Measurements from ENCODE around the gene EYA3.
A peak's percentile ranks its signal among the peaks of the same experiment; 100 is the strongest.

The EYA3 gene

DNA sequence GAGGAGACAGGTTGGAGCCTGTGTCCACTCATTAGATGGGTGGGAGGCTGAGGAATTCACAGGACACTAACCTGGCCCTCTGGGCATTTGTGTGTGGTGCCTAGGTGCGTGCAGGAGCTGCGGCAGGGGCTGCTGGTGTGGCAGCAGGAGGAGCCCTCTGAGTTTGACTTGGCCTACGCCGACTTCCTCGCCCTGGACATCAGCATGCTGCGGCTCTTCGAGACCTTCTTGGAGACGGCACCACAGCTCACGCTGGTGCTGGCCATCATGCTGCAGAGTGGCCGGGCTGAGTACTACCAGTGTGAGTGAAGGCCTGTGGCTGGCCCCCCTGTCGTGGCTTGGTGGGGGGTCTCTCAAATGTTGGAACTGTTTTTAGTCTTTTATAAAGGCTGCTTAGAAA lies 125.0 kb downstream of the EYA3 start:
- peaks cover 8% of the 10 kb centered on the region for H3K79me2 ChIP-seq (ENCODE audit: insufficient read depth, low read length)
- no peak for ATAC-seq (ENCODE audit: insufficient read depth, low read depth)
- peaks cover 33% of the 10 kb centered on the region for H3K4me1 ChIP-seq (ENCODE audit: insufficient read depth, low read length)
- H3K36me3 ChIP-seq (ENCODE audit: insufficient read depth, low read length): peaks cover 42% of the 10 kb centered on the region
- no peak overlapping the region for H3K4me3 ChIP-seq (ENCODE audit: low read depth in 1 of 2, low read length in 2 of 2)
- H3K27ac ChIP-seq (ENCODE audit: low read length): no peak overlapping the region
- no peaks in the 10 kb centered on the region for H3K27me3 ChIP-seq (ENCODE audit: insufficient read depth, low read length, poor library complexity)
- no peaks in the 10 kb centered on the region for H3K9me3 ChIP-seq (ENCODE audit: insufficient read depth, low read length, severe bottlenecking)
- H2AFZ ChIP-seq (ENCODE audit: low read depth, low read length): no peak overlapping the region
- H4K20me1 ChIP-seq (ENCODE audit: insufficient read depth, low read length): no peaks in the 10 kb centered on the region; the same call in 1 of the 2 replicates
- no peak overlapping the region for H3K4me2 ChIP-seq (ENCODE audit: insufficient read depth, low read length)
- H3K9ac ChIP-seq (ENCODE audit: low read depth, low read length): no peak overlapping the region
- no peak for TF ChIP-seq EZH2 (IDR thresholded peaks at IDR 0.05; ENCODE audit: borderline replicate concordance, low read depth, low read length, severe bottlenecking)
- TF ChIP-seq, protein P1, sequence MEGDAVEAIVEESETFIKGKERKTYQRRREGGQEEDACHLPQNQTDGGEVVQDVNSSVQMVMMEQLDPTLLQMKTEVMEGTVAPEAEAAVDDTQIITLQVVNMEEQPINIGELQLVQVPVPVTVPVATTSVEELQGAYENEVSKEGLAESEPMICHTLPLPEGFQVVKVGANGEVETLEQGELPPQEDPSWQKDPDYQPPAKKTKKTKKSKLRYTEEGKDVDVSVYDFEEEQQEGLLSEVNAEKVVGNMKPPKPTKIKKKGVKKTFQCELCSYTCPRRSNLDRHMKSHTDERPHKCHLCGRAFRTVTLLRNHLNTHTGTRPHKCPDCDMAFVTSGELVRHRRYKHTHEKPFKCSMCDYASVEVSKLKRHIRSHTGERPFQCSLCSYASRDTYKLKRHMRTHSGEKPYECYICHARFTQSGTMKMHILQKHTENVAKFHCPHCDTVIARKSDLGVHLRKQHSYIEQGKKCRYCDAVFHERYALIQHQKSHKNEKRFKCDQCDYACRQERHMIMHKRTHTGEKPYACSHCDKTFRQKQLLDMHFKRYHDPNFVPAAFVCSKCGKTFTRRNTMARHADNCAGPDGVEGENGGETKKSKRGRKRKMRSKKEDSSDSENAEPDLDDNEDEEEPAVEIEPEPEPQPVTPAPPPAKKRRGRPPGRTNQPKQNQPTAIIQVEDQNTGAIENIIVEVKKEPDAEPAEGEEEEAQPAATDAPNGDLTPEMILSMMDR (IDR thresholded peaks at IDR 0.05; ENCODE audit: borderline replicate concordance, extremely low read depth, low read length, poor library complexity, severe bottlenecking): no peak
- no peak for DNase-seq

DNA sequence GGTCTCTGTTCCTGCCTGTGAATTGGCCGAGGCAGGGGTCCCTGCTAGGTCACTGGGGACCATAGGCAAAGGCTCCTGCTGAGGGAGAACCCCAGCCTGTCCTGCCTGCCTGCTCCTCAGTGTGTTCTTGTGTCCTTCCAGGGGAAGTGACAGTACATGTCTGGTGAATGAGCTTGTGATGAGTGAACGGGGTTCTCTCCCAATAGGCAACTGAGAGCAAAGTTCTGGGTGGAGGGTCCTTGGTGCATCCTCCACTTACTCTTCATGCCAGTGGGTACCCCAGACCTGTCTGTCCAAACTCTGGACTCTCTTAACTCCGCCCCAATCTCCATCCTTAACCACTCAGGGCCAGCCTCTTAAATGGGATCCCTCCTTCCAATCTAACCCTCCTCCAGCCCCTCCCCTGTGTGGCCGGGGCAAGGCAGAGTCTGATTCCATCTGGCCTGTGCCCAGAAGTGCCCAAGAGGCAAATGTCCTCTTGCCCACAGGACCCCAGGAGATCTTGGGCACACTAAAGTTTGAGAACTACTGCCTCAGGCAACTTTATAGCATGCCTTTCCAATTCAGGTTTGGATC lies 126.7 kb downstream of the EYA3 start:
- Histone ChIP-seq H3K4me2 (ENCODE audit: insufficient read depth, low read length) (peak overlapping the region; percentile 100; the same call in 1 of the 2 replicates), H2AFZ (ENCODE audit: low read depth, low read length) (no peak overlapping the region), H3K79me2 (ENCODE audit: insufficient read depth, low read length) (peaks cover 8% of the 10 kb centered on the region), H3K4me3 (ENCODE audit: low read depth in 1 of 2, low read length in 2 of 2) (peak overlapping the region in 1 of 2 experiments; percentile 97; a peak in 1 of 4 replicates), H3K27me3 (ENCODE audit: insufficient read depth, low read length, poor library complexity) (no peaks in the 10 kb centered on the region), H3K27ac (ENCODE audit: low read length) (no peak overlapping the region), H3K4me1 (ENCODE audit: insufficient read depth, low read length) (peaks cover 33% of the 10 kb centered on the region), H3K9me3 (ENCODE audit: insufficient read depth, low read length, severe bottlenecking) (no peaks in the 10 kb centered on the region), H3K9ac (ENCODE audit: low read depth, low read length) (peak overlapping the region; percentile 62), H3K36me3 (ENCODE audit: insufficient read depth, low read length) (peaks cover 26% of the 10 kb centered on the region), H4K20me1 (ENCODE audit: insufficient read depth, low read length) (no peaks in the 10 kb centered on the region; the same call in 1 of the 2 replicates)
- DNase-seq: no peak
- no peak for ATAC-seq (ENCODE audit: insufficient read depth, low read depth)
- no peak for TF ChIP-seq EZH2 (IDR thresholded peaks at IDR 0.05; ENCODE audit: borderline replicate concordance, low read depth, low read length, severe bottlenecking)
- TF ChIP-seq, protein P1 (IDR thresholded peaks at IDR 0.05; ENCODE audit: borderline replicate concordance, extremely low read depth, low read length, poor library complexity, severe bottlenecking): no peak

DNA sequence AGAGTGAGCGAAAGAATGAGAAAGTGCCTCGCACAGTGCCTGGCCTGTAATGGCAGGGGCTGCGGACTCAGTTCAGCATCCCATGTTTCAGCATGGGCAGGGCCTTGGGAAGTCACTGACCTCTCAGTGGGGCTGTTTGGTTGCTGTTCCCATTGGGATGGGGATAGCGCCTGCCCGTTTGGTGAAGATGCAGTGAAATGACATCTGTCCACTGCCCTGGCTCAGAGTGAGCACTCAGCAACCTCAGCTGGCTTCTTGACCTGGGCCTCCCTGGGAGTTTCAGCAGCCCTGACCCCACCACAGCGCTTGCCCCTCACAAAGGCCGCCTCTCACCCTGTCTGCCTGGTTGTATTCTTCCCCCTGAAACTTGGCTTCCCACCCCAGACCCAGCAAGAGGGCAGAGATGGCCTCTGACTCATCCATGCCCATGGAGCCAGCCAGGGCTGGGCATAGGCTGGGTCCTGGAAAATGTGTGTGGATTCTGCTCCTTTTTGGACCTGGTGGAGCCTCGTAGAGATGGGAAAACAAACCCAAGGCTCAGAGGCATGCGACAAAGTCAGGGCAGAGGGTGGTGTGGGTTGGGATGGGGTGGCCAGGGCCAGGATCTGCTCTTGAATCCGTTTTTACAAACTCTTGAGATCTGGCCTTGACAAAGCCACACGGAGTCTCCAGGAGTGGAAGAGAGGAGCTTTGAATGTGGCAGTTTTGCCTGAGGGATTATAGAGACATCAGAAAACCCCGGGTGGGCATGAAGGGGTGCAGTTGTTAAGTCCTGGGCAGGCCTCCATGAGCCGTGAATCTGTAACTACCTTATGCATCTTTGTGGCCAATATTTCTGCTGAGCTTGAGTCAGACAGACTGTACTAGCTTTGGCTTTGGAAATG lies 127.4 kb downstream of the EYA3 start:
- peak overlapping the region; percentile 62 for H3K9ac ChIP-seq (ENCODE audit: low read depth, low read length)
- peaks cover 18% of the 10 kb centered on the region for H3K36me3 ChIP-seq (ENCODE audit: insufficient read depth, low read length)
- no peak overlapping the region for H3K27ac ChIP-seq (ENCODE audit: low read length)
- H3K9me3 ChIP-seq (ENCODE audit: insufficient read depth, low read length, severe bottlenecking): no peaks in the 10 kb centered on the region
- no peaks in the 10 kb centered on the region for H4K20me1 ChIP-seq (ENCODE audit: insufficient read depth, low read length)
- TF ChIP-seq EZH2 (IDR thresholded peaks at IDR 0.05; ENCODE audit: borderline replicate concordance, low read depth, low read length, severe bottlenecking): no peak
- TF ChIP-seq, protein P1 (IDR thresholded peaks at IDR 0.05; ENCODE audit: borderline replicate concordance, extremely low read depth, low read length, poor library complexity, severe bottlenecking): no peak
- H3K4me2 ChIP-seq (ENCODE audit: insufficient read depth, low read length): peak overlapping the region; percentile 100
- peaks cover 8% of the 10 kb centered on the region for H3K79me2 ChIP-seq (ENCODE audit: insufficient read depth, low read length)
- H3K27me3 ChIP-seq (ENCODE audit: insufficient read depth, low read length, poor library complexity): no peaks in the 10 kb centered on the region
- ATAC-seq (ENCODE audit: insufficient read depth, low read depth): no peak
- H2AFZ ChIP-seq (ENCODE audit: low read depth, low read length): peak overlapping the region; percentile 91; the same call in 1 of the 2 replicates
- H3K4me3 ChIP-seq (ENCODE audit: low read depth in 1 of 2, low read length in 2 of 2): peak overlapping the region in 1 of 2 experiments; percentile 97; a peak in 2 of 4 replicates
- DNase-seq: no peak
- H3K4me1 ChIP-seq (ENCODE audit: insufficient read depth, low read length): peaks cover 33% of the 10 kb centered on the region

All from DND-41 (cell line).